DOHH2 (cell line): Measurements from ENCODE around the gene NIPBL.

Source experiments
- CTCF ChIP-seq: fragments of 200-600 bp; sonication (generic); IDR thresholded peaks from one replicate; pipeline ENCODE4 v1.5.1; 2014; ENCODE audit warnings: antibody characterized with exemption, mild to moderate bottlenecking, low read depth, low read length; ENCODE audit not compliant: poor library complexity, severe bottlenecking
- EZH2phosphoT487 ChIP-seq: fragments of 200-600 bp; sonication (generic); IDR thresholded peaks from 2 replicates; pipeline ENCODE4 v1.6.1; 2017; ENCODE audit warnings: borderline replicate concordance, mild to moderate bottlenecking, antibody characterized with exemption, low read length, moderate library complexity, mixed read lengths

- no peak for TF ChIP-seq CTCF
- no peak for TF ChIP-seq EZH2phosphoT487
Measured at GRCh38 chr5:37090781-37091180, 214.2 kb downstream of the NIPBL start.
